GM19099 (cell line): ENCODE measurements around the gene YJEFN3.

Experiments used
- POLR2A ChIP-seq: IDR thresholded peaks from 3 replicates; pipeline ENCODE4 v1.6.1; 2011; ENCODE audit warnings: low read depth; ENCODE audit not compliant: insufficient read length; ENCODE audit errors: extremely low read depth

YJEFN3 gene

DNA sequence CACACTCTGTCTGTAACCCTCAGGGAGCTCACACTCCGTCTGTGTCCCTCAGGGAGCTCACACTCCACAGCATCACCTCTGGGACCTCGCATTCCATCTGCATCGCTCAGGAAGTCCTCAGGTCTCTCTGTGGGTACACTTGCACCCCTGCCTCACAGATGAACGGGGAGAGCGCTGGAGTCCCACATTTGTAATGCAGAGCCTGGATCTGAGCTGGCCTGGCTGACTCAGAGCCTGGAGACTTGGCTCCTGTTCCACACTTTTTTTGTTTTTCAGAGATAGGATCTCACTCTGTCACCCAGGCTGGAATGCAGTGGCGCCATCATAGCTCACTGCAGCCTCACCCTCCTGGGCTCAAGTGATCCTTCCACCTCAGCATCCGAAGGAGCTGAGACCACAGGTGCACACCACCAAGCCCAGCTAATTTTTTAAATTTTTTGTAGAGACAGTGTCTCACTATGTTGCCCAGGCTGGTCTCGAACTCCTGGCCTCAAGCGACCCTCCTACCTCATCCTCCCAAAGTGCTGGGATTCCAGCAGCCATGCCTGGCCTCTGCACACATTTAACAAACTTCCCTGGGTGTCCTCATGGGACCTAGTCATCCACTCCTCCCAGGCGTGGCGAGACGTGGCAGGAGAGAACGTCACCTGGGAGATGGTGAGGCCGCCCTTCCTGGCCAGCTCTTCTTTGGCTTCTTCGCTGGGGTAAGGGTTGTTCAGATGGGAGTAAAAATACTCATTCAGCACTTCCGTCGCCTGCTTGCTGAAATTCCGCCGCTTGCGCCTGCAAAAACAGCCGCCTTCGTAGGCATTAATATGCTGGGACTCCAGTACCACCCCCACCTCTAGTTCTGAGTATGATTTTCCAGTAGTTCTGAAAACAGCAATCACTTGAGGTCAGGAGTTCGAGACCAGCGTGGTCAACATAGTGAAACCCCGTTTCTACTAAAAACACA lies 40.4 kb downstream of the YJEFN3 start:
- TF ChIP-seq POLR2A = no peak

- no peak for TF ChIP-seq POLR2A
These were observed 41.9 kb downstream of the YJEFN3 start for GRCh38 chr19:19570571-19570970.

GRCh38 chr19:19571071-19571786 lies 42.5 kb downstream of the YJEFN3 start:
- TF ChIP-seq POLR2A = no peak

GRCh38 chr19:19575411-19575810 lies 46.7 kb downstream of the YJEFN3 start:
- no peak for TF ChIP-seq POLR2A

GRCh38 chr19:19578252-19578651 lies 49.5 kb downstream of the YJEFN3 start:
- TF ChIP-seq POLR2A = no peak

- TF ChIP-seq POLR2A = no peak
These were observed 51.0 kb downstream of the YJEFN3 start for GRCh38 chr19:19579533-19580361.

GRCh38 chr19:19580418-19580817 lies 51.7 kb downstream of the YJEFN3 start:
- TF ChIP-seq POLR2A = no peak

DNA sequence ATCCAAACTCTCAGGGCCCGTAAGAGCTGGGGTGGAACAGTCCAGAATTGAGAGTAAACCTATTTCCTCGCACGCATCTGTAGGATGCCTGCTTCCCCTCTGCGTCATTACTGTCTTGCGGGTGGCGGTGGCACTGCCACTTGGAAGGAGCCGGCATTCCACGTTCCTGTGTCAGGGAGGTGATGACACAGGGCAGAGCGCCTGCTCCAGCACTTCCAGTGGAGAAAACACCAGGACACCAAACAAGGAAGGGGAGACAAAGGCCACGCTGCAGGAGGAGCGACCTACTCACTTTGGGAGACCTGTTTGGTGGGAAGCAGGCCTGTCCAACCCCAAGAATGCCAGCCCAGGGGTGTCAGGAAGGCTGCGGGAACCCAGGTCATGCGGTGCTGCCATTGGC lies 52.7 kb downstream of the YJEFN3 start:
- no peak for TF ChIP-seq POLR2A

- no peak for TF ChIP-seq POLR2A
These were observed 53.8 kb downstream of the YJEFN3 start for GRCh38 chr19:19582471-19582870.

DNA sequence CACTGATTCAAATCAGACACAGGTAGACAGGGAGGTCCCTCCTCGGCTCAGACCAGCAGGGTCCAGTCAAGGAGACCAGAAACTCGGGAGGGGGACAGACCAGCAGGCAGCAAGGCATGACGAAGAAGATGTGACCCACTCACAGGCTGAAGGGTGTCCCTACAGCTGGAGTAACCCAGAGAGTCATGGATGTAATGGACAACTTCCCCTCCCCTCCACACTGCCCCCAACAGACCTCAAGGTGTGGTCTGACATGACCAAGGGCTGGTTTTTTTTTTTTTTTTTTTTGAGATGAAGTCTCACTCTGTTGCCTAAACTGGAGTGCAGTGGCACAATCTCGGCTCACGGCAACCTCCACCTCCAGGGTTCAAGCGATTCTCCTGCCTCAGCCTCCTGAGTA lies 55.6 kb downstream of the YJEFN3 start:
- TF ChIP-seq POLR2A = no peak
